Skeletal muscle satellite cell (primary cell): ENCODE measurements around the gene IP6K3.

Experiments used
- H3K27me3 ChIP-seq: 2 replicates; pipeline ENCODE4 v1.7.0; 2013; ENCODE audit warnings: low read length; ENCODE audit not compliant: control insufficient read depth, insufficient read depth
- H3K36me3 ChIP-seq: 2 replicates; pipeline ENCODE4 v1.7.0; 2013; ENCODE audit warnings: mild to moderate bottlenecking, control low read depth, low read length; ENCODE audit not compliant: insufficient read depth
- H3K4me1 ChIP-seq: 2 replicates; pipeline ENCODE4 v1.7.0; 2013; ENCODE audit warnings: low read length; ENCODE audit not compliant: control insufficient read depth, insufficient read depth
- H3K4me2 ChIP-seq: 2 replicates; pipeline ENCODE4 v1.7.0; 2013; ENCODE audit warnings: mild to moderate bottlenecking, low read length
- H3K4me3 ChIP-seq: 2 replicates; pipeline ENCODE4 v1.7.0; 2013; ENCODE audit warnings: low read length
- H3K9ac ChIP-seq: 2 replicates; pipeline ENCODE4 v1.7.0; 2013; ENCODE audit warnings: mild to moderate bottlenecking, low read depth, low read length, moderate library complexity
- H3K9me3 ChIP-seq: replicated peaks from 2 replicates; pipeline ENCODE4 v1.7.0; 2013; ENCODE audit warnings: mild to moderate bottlenecking, control low read depth, low read length

Gene IP6K3

GRCh38 chr6:33786736-33787135 is 40.0 kb upstream of the IP6K3 start:
- Histone ChIP-seq H3K4me3 (peak overlapping the region; percentile 82), H3K36me3 (peaks cover 39% of the 10 kb centered on the region), H3K27me3 (peaks cover 2% of the 10 kb centered on the region), H3K4me2 (peak overlapping the region; percentile 86), H3K9ac (peak overlapping the region; percentile 99), H3K9me3 (no peaks in the 10 kb centered on the region), H3K4me1 (peaks cover 49% of the 10 kb centered on the region)

- Histone ChIP-seq H3K4me1 (peaks cover 57% of the 10 kb centered on the region), H3K4me3 (no peak overlapping the region), H3K36me3 (peaks cover 46% of the 10 kb centered on the region), H3K27me3 (no peaks in the 10 kb centered on the region), H3K9ac (peak overlapping the region; percentile 99), H3K9me3 (no peaks in the 10 kb centered on the region), H3K4me2 (peak overlapping the region; percentile 86)
These were observed 39.1 kb upstream of the IP6K3 start for GRCh38 chr6:33785778-33786177.

- no peak overlapping the region for H3K4me3 ChIP-seq
- no peaks in the 10 kb centered on the region for H3K27me3 ChIP-seq
- no peaks in the 10 kb centered on the region for H3K9me3 ChIP-seq
- H3K4me2 ChIP-seq = peak overlapping the region; percentile 43
- peaks cover 54% of the 10 kb centered on the region for H3K4me1 ChIP-seq
- H3K9ac ChIP-seq = peak overlapping the region; percentile 11
- H3K36me3 ChIP-seq = peaks cover 56% of the 10 kb centered on the region
These were observed 38.1 kb upstream of the IP6K3 start for GRCh38 chr6:33784787-33785186.

DNA sequence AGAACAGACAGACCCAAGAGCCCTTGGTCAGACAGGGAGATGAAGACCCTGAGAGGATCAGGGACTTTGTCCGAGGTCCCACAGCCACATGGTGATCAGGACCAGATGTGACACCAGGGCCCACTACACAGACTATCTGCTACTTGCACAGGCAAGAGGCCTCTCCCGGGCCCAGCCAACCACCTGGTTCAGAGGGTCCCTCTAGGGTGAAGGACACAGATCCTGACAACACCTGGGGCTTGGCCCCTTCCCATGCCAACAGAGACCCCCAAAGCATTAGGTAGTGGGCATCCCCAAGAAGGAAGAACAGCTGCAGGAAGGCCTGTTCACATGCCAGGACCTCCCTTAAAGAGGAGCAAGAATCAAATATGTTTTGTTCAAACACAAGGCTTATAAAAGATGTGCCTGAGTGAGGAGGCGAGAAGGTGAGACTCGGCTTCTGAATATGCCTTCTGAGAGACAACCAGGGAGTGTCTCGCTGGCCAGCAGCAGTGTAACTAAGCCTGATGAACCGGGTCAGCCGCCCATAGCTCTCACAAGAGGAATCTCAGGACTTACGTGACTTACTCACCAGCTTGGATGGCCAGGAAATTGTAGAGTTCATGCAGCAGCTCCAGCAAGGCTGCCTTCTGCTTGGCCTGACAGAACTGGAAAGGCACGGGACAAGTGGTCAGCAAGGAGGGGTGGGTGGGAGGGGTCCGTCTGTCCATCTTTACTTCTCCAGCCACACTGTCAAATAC is 37.2 kb upstream of the IP6K3 start:
- Histone ChIP-seq H3K4me3 (no peak overlapping the region), H3K9me3 (no peaks in the 10 kb centered on the region), H3K27me3 (no peaks in the 10 kb centered on the region), H3K36me3 (peaks cover 65% of the 10 kb centered on the region), H3K4me2 (no peak overlapping the region), H3K9ac (no peak overlapping the region), H3K4me1 (peaks cover 48% of the 10 kb centered on the region)

- H3K27me3 ChIP-seq = no peaks in the 10 kb centered on the region
- H3K9me3 ChIP-seq = no peaks in the 10 kb centered on the region
- peaks cover 79% of the 10 kb centered on the region for H3K36me3 ChIP-seq
- no peak overlapping the region for H3K4me2 ChIP-seq
- H3K4me3 ChIP-seq = no peak overlapping the region
- H3K9ac ChIP-seq = no peak overlapping the region
- H3K4me1 ChIP-seq = peaks cover 44% of the 10 kb centered on the region
These were observed 35.9 kb upstream of the IP6K3 start for GRCh38 chr6:33782561-33782960.

- H3K9ac ChIP-seq = no peak overlapping the region
- peaks cover 89% of the 10 kb centered on the region for H3K36me3 ChIP-seq
- no peaks in the 10 kb centered on the region for H3K27me3 ChIP-seq
These were observed 34.6 kb upstream of the IP6K3 start for GRCh38 chr6:33781131-33781975.

DNA sequence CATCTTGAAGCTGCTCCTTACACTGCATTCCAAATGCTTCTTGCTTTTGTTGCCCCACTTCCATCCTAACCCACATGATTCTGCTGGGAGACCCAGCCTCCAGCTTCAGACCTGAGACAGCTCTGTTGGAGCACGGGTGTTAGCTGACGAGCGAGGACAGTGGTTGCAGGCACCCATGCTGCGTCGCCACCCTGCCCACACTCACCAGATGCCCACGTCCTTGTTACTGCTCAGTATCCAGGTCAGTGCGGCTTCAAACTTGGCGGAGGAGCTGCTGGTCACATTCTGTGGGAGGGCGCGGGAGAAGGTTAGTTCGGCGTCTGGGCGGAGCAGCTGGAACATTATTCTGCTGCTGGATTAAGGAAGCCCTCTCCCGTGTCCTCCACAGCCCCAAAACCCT is 33.2 kb upstream of the IP6K3 start:
- H3K4me3 ChIP-seq = no peak overlapping the region
- no peak overlapping the region for H3K4me2 ChIP-seq
- H3K4me1 ChIP-seq = peaks cover 17% of the 10 kb centered on the region
- H3K27me3 ChIP-seq = no peaks in the 10 kb centered on the region
- H3K36me3 ChIP-seq = peaks cover 95% of the 10 kb centered on the region
- no peak overlapping the region for H3K9ac ChIP-seq
- H3K9me3 ChIP-seq = no peaks in the 10 kb centered on the region

More at GRCh38 chr6:33781131-33781975, 34.6 kb upstream of the IP6K3 start:
- peaks cover 32% of the 10 kb centered on the region for H3K4me1 ChIP-seq
- H3K4me3 ChIP-seq = no peak overlapping the region
- H3K4me2 ChIP-seq = peak overlapping the region; percentile 52
- no peaks in the 10 kb centered on the region for H3K9me3 ChIP-seq

DNA sequence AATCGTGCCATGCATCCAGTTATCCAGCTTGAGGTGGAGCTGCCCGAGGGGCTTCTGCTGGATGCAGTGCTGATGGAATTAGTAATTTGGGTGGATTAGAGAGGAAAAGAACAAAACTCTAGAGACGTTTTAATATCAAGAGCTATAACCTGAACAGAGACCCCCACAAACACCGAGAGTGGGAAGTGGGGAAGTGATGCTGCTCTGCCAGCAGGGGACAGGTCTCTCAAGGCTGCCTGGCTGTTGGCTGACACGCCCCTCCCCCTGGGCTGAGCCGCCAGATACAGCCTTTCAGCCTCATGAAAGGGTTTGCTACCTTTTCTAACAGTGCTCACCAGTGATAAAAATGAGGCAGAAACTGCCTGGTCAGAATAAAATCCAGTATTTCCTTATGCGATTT is 32.6 kb upstream of the IP6K3 start:
- peaks cover 13% of the 10 kb centered on the region for H3K4me1 ChIP-seq
- H3K36me3 ChIP-seq = peaks cover 95% of the 10 kb centered on the region
- no peaks in the 10 kb centered on the region for H3K9me3 ChIP-seq

DNA sequence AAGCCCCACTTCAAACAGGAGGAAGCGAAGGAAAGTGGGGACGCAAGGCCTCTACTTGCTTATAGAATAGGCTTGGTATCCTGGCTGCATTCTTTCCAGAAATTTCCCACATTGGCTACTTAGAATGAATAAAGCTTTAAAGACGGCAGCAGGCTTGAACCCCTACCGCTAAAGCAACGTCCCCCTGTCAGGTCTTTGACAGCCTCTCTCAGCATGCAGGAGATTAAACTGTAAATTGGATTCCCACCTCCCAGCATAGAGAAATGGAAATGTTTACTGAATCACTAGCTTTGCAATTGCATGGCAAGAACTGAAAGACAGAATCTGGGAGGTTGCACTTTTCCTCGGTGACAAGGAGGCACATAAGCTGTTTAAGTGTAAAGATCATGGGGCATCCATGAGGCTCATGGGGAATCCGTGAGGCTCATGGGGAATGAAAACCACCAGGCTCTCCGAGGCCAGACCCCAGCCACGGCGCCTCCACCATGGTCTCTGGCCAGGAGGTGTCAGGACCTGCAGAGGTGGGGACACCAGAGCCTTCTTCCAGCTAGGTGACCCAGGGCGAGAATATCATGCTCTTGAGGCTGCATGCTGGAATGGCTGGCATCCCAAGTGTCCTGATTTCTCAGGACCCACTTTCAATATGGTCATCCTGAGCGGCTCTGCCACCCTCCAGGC is 31.9 kb upstream of the IP6K3 start:
- Histone ChIP-seq H3K27me3 (no peaks in the 10 kb centered on the region), H3K36me3 (peaks cover 93% of the 10 kb centered on the region), H3K9me3 (no peaks in the 10 kb centered on the region), H3K4me2 (no peak overlapping the region), H3K4me3 (no peak overlapping the region), H3K4me1 (peaks cover 13% of the 10 kb centered on the region), H3K9ac (no peak overlapping the region)

More for the DNA sequence above, 32.6 kb upstream of the IP6K3 start:
- H3K27me3 ChIP-seq = no peaks in the 10 kb centered on the region
- H3K4me3 ChIP-seq = no peak overlapping the region
- no peak overlapping the region for H3K9ac ChIP-seq
- no peak overlapping the region for H3K4me2 ChIP-seq

GRCh38 chr6:33777398-33778388 is 31.0 kb upstream of the IP6K3 start:
- Histone ChIP-seq H3K4me1 (peaks cover 22% of the 10 kb centered on the region), H3K36me3 (peaks cover 90% of the 10 kb centered on the region), H3K27me3 (no peaks in the 10 kb centered on the region), H3K9me3 (no peaks in the 10 kb centered on the region), H3K9ac (no peak overlapping the region), H3K4me3 (no peak overlapping the region), H3K4me2 (no peak overlapping the region)
